Endothelial cell of umbilical vein (primary cell): ENCODE results near the gene SCYL1.

ENCODE experiments used
- CTCF ChIP-seq, 2 donors: IDR thresholded peaks; 1 replicate in 1 of 2; 2 replicates in 1 of 2; pipeline ENCODE4 v1.5.1; 2011; ENCODE audit warnings: low read length in 2 of 2, mild to moderate bottlenecking in 2 of 2, moderate library complexity in 2 of 2, control low read depth in 1 of 2, inconsistent platforms in 1 of 2, low read depth in 1 of 2; ENCODE audit not compliant: insufficient read depth in 1 of 2; ENCODE audit errors: extremely low read depth in 1 of 2
- JUN ChIP-seq: IDR thresholded peaks from 2 replicates; pipeline ENCODE4 v1.6.1; 2011; ENCODE audit warnings: borderline replicate concordance, low read depth; ENCODE audit not compliant: insufficient read length, insufficient read depth
- MAX ChIP-seq: IDR thresholded peaks from 2 replicates; pipeline ENCODE4 v1.6.1; 2011; ENCODE audit not compliant: insufficient read depth, insufficient read length
- POLR2A ChIP-seq: IDR thresholded peaks from 2 replicates; pipeline ENCODE4 v1.6.1; 2012; ENCODE audit warnings: low read depth, mild to moderate bottlenecking, control low read depth, low read length

GRCh38 chr11:65492637-65493366, 32.1 kb upstream of the SCYL1 start:
- TF ChIP-seq POLR2A (no peak), CTCF (IDR thresholded peaks at IDR 0.05; ENCODE audit: extremely low read depth in 1 of 2, insufficient read depth in 1 of 2, low read depth in 1 of 2, low read length in 2 of 2) (no peak), MAX (no peak), JUN (no peak)
